HG02943 (cell line): ENCODE data around the gene PEBP1.

Experiments used
- ATAC-seq: cut with Tn5 transposase; IDR thresholded peaks from one replicate; pipeline ENCODE4 v1.9.1; 2021; ENCODE audit warnings: mild to moderate bottlenecking, low read depth, moderate library complexity; ENCODE audit not compliant: unreplicated experiment

PEBP1 gene

DNA sequence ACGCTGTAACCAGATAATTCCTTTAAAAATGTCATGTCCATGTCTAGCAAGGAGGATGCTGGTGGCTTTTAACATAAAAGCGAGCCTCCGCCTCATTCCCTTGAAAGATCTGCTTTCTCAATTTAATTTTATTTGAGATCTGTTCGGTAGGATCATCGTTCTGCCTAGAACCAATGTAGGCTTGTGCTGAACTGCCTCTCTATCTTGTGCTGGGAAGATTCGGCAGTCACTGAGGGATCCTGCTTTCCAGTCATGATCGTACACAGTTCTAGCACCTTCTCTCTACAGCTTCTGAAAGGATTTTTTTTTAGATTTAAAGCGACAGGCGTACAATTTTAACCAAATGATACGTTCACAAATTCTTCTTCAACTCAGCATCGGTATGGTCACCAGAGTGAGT is 54.3 kb downstream of the PEBP1 start:
- no peak for ATAC-seq

DNA sequence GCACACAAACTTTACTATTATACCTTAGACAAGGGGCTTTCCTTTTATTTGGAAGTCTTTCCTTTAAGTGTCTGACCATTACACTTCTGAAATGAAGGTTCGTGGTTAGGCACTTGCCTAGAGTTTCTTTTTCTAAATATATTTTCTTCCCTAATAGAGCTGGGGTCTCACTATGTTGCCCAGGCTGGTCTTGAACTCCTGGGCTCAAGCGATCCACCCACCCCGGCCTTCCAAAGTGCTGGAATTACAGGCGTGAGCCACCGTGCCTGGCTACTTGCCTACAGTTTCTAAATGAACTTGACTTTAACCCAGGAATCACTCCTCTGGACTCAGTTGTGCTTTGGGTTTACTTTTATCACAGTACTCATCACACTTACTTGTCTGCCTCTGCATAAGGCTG is 57.6 kb downstream of the PEBP1 start:
- no peak for ATAC-seq

DNA sequence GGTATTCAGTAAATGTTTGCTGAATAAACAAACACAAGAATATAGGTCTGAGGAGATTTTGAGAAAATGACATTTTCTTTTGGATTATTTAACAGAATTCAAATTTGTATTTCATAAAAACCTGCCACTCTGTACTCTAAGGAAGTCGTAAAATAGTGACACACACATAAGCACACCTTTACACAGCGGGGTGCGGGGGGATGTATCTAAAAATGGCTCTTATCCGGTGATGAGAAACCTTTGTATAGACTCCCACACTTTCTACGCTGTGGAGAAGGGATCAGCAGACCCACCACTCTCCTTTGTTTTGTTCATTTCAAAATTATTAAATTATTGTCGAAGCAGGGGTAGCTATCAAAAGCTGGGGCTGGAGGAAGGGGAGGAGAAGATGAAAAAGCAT is 58.0 kb downstream of the PEBP1 start:
- ATAC-seq, result no peak
